Stimulated activated CD4-positive, alpha-beta T cell treated with anti-CD3 and anti-CD28 coated beads, Interleukin-1b, Interleukin-23, amount 100 ng/mL, for 4 hours (primary cell): Measurements from ENCODE around the gene PLBD2.

Experiments
- DNase-seq, 2 donors: peaks; one replicate each; pipeline ENCODE4 v3.0.0-alpha.2; 2020; ENCODE audit warnings: low read depth in 2 of 2

The PLBD2 gene

GRCh38 chr12:113395119-113395518, 36.7 kb downstream of the PLBD2 start:
- no peak for DNase-seq

- DNase-seq = no peak
Measured at GRCh38 chr12:113396200-113396599, 37.8 kb downstream of the PLBD2 start.

- DNase-seq = no peak
Measured at GRCh38 chr12:113396828-113397496, 38.6 kb downstream of the PLBD2 start.

DNA sequence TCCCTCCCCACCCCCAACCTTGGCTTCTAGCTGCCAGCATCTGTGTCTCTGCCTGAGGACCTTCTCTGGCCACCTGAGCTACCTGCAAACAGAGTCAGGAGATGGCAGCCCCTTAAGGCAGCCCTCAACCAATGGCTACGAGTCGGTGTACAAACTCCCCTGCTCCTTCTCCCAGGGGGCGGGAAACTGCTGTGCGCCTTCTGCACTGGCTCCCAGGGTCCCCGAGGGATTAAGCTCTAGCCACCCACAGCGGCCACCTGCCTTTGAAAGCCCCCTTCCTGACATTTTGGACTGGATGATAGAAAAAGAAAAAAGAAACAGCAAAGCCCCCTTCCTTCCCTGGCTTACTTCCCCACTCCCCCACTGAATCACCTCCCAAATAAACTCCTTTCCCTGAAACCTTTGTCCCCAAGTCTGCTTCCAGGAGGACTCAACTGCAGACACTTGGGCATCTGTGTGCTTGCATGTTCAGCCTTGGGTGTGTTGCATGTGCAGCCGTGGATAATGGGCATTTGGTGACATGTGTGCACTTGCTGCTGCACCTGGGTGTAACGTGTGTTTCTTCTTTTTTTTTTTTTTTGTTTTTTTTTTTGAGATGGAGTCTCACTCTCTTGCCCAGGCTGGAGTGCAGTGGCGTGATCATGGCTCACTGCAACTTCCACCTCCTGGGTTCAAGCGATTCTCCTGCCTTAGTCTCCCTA, 39.3 kb downstream of the PLBD2 start:
- DNase-seq = no peak

DNA sequence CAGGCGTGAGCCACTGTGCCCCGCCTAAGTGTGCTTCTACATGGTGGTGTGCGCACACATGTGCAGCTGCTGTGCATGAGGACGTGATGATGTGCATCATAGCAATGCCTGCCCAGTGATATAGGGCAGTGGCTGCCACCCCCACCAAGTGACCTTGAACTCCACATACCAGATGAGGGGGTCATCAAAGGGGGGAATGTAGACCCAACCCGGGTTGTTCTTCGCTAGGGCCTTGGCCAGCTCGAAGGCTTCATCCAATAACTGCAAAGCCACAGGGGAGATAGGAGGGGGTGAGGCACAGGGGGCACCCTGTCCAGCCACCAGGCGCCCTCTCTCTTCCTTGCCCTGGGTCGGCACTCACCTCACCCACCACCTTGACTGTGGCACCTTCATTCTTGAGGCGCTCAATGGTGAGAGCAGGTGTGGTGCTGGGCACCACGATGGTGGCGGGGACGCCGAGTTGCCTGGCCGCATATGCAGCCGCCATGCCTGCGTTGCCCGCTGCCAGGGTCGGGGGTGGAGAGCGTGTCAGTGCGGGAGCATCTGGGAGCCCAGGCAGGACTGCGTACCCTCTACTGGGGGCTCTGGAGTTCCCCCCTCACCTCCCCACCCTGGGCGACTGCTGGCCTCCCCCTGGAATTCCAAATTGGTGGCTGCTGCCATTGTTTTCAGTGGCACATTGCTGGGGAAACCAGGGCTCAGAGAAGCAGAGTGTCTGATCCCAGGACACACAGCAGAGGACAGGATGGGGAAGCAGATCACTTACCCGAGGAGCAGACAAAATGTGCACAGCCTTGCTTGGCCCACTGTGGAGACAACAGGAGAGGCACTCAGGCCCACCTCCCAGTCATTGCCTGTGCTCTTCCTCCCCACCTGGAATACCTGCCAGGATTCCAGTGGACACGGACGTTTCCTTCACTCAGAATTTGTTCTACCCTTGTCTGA, 40.2 kb downstream of the PLBD2 start:
- no peak for DNase-seq

DNA sequence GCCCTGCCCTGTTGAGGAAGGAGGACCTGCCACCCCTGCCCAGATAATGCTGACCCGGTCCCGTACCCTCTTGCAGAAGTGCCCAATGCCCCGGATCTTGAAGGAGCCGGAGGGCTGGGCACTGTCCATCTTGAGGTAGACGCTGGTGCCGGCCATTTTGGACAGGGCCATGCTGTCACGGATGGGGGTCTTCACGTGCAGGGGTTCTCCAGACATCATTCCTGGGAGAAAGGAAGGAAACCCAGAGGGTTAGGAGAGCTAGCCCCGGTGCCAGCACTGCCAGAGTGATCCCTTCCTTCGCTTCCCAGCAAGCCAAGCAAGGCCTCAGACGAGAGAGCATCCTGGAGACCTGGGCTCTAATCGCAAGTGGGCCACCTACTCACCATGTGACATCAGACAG, 41.1 kb downstream of the PLBD2 start:
- DNase-seq = no peak

- DNase-seq = no peak
Measured at GRCh38 chr12:113400362-113400761, 42.0 kb downstream of the PLBD2 start.

- DNase-seq = no peak
Measured at GRCh38 chr12:113401066-113402000, 42.9 kb downstream of the PLBD2 start.

GRCh38 chr12:113402586-113403260, 44.3 kb downstream of the PLBD2 start:
- no peak for DNase-seq

GRCh38 chr12:113403435-113404415, 45.3 kb downstream of the PLBD2 start, which contains the start of gene SDS:
Gene SDS (minus strand): TSS chr12:113403887. CDS start chr12:113399708, 4,179 bp downstream.
- no peak for DNase-seq

- no peak for DNase-seq
Measured at GRCh38 chr12:113405694-113406093, 47.3 kb downstream of the PLBD2 start.

DNA sequence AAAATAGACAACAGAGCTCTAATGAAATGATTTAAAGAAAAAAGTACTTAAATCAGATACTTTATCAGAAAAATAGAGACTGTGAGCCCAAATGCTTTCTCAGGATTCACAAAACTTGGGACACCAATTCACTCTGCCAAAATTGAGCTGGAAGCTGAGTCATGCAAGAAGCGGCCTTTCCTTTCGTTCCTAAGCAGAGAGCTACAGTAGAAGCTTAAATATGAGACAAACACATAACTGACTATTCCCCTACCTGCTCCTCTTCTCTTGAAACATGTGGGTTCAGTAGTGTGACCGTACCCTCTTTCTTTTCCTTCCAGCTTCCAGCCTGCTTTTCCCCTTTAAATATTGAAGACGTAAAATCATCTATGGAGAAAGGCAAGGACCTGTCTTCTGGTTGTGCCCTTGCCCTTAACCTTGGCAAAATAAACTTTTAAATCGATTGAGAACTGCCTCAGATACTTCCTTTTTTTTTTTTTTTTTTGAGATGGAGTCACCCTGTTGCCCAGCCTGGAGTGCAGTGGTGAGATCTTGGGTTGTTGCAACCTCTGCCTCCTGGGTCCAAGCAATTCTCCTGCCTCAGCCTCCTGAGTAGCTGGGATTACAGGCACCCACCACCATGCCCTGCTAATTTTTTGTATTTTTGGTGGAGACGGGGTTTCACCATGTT, 49.7 kb downstream of the PLBD2 start:
- no peak for DNase-seq

DNA sequence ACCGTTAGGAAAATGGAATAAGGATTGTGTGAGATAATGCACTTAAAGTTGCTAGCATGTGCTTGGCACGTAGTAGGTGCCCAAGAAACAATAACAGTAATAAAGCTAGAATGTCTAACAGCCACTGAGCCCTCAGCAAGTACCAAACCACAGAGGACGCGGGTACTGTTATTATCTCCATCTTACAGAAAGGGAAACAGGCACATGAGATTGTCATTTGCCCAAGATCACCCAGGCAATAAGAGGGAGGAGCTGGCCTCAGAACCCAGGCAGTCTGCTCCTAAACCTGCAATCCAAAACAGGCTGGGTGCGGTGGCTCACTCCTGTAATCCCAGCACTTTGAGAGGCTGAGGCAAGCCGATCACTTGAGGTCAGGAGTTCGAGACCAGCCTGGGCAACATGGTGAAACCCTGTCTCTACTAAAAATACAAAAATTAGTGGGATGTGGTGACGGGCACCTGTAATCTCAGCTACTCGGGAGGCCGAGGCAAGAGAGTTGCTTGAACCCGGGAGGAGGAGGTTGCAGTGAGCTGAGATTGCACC, 50.4 kb downstream of the PLBD2 start:
- no peak for DNase-seq

GRCh38 chr12:113409462-113410124, 51.2 kb downstream of the PLBD2 start:
- DNase-seq = no peak

DNA sequence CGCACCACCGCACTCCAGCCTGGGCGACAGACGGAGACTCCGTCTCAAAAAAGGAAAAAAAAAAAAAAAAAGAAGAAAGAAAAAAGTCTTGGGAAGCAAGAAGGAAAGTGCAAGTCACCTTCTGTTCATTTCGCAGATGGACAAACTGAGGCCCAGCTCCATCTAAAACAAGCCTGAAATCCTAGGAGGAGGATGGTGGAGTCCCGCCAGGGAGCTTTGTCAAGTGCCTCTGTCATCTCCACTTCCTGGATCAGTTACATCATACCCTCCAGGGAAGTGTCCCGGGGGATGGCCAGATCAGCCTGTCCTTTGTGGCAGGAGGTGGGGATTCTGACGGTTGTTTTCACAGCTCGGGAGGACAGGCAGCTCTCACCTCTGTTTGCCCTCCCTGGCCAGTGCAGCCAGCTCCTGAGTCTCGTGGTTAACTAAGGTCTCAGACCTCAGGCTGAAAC, 55.1 kb downstream of the PLBD2 start:
- no peak for DNase-seq

DNA sequence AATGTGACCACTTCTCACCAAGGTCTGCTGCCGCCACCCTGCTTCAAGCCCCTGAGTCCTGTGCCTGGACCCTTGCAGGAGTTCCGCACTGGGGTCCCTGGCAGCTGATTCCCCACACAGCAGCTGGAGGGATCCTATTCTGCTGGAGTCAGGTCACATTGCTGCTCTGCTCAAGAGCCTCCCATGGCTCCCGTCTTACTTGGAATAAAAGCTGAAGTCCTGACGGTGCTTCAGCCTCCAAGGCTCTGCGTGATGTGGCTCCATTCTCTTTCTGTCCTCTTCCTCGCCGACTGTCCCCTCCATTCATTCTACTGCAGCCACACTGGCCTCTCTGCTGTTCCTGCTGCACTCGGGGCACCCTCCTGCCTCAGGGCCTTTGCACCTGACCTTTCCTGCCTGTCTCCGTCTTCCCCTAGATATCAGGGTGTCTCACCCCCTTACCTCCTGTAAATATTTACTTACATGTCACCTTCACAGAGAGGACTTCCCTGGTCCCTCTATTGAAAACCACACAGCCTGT, 56.2 kb downstream of the PLBD2 start:
- no peak for DNase-seq

DNA sequence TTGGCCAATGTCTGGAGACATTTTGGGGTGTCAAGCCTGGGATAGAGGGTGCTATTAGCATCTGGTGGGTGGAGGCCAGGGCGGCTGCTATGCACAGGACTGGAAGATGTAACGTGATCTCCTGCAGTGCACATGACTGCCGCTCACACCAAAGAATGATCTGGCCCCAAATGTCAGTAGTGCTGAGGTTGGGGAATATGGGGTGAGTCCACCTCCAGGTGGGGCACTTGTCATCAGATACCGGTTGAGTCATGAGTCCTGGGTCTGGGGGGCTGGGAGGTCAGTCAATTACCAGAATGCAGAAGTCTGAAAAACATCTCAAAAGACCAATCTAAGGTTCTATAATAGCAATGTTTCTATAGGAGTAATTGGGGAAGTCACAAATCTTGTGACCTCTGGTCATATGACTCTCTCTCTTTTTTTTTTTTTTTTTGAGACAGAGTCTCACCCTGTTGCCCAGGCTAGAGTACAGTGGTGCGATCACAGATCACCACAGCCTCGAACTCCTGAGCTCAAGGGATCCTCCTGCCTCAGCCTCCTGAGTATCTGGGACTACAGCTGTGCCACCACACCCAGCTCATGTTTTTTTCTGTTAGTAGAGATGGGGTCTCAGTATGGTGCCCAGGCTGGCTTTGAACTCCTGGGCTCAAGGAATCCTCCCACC, 57.8 kb downstream of the PLBD2 start:
- DNase-seq = no peak
